ENCODE data around the gene CNTN5. TPM values are rescaled to one million over a fixed set of nuclear protein-coding genes. Genes with fewer than 3 reads are reported as not detected.

Gene CNTN5
- total RNA-seq, 1 experiment from 2014 or later = not detected

GRCh38 chr11:99192716-99193115 lies 172.0 kb downstream of the CNTN5 start:
- no peak overlapping the region for H3K9ac ChIP-seq (ENCODE audit: extremely low read depth, insufficient read length, low read length)
- H3T11ph ChIP-seq (ENCODE audit: low read length) = no peak overlapping the region
- no peak for TF ChIP-seq CTCF (conservative IDR thresholded peaks at IDR 0.05)
- no peak overlapping the region for H2BK20ac ChIP-seq (ENCODE audit: low read depth, low read length, poor library complexity, severe bottlenecking)
- peaks cover 2% of the 10 kb centered on the region for H3K4me1 ChIP-seq (ENCODE audit: insufficient read depth, low read length)
- DNase-seq = no peak
- no peak overlapping the region for H3K56ac ChIP-seq (ENCODE audit: insufficient read length, low read depth, low read length)
- H4K20me1 ChIP-seq (ENCODE audit: control insufficient read depth, insufficient read depth, insufficient read length) = no peaks in the 10 kb centered on the region
- no peak overlapping the region for H4K91ac ChIP-seq (ENCODE audit: insufficient read length, low read depth, low read length)
- WGBS (ENCODE audit: extremely low coverage, insufficient read length, low lambda C conversion rate) = no CpG with 5 or more reads among the region's 1 CpG
- no peak overlapping the region for H3K18ac ChIP-seq (ENCODE audit: insufficient read length, low read depth, low read length)
- H3K27me3 Mint-ChIP-seq (ENCODE audit: low read depth) = no peaks in the 10 kb centered on the region
- no peak overlapping the region for H2BK12ac ChIP-seq (ENCODE audit: insufficient read length, low read depth, low read length)
- H2BK5ac ChIP-seq (ENCODE audit: insufficient read length, low read length) = no peak overlapping the region
- no peak overlapping the region for H2AK5ac ChIP-seq (ENCODE audit: insufficient read length, low read length)
- no peaks in the 10 kb centered on the region for H3K36me3 Mint-ChIP-seq (ENCODE audit: insufficient read depth in 1 of 3, low read depth in 3 of 3)
- no peaks in the 10 kb centered on the region for H3K9me3 Mint-ChIP-seq
- no peaks in the 10 kb centered on the region for H3K79me2 ChIP-seq (ENCODE audit: insufficient read depth, low read length)
- H3K4ac ChIP-seq (ENCODE audit: low read depth, low read length) = no peak overlapping the region
- peaks cover 15 to 23% of the 10 kb centered on the region in 2 experiments for H3K4me1 Mint-ChIP-seq
- H2BK120ac ChIP-seq (ENCODE audit: low read depth, low read length, poor library complexity, severe bottlenecking) = no peak overlapping the region
- no peak overlapping the region for H4K8ac ChIP-seq (replicated peaks; ENCODE audit: insufficient read length, low read depth, low read length)
- no peaks in the 10 kb centered on the region for H3K79me1 ChIP-seq (ENCODE audit: insufficient read depth, low read depth, low read length, poor library complexity, severe bottlenecking)
- H3K14ac ChIP-seq (ENCODE audit: insufficient read depth, low read length) = no peak overlapping the region
- no peak overlapping the region for H3K4me2 ChIP-seq (ENCODE audit: insufficient read depth, insufficient read length, low read length)
- no peak overlapping the region for H3K27ac ChIP-seq (ENCODE audit: insufficient read length, low read depth, low read length)
- H3K23ac ChIP-seq (ENCODE audit: insufficient read length, low read depth, low read length) = no peak overlapping the region
- no peak overlapping the region for H3K27ac Mint-ChIP-seq
- H3K4me3 Mint-ChIP-seq = no peak overlapping the region
- H3K27me3 ChIP-seq (ENCODE audit: insufficient read depth, low read length) = no peaks in the 10 kb centered on the region
- no peak overlapping the region for H2AFZ ChIP-seq (ENCODE audit: low read length)
- no peak overlapping the region for H4K5ac ChIP-seq (ENCODE audit: insufficient read length, low read depth, low read length)
- no peaks in the 10 kb centered on the region for H3K9me3 ChIP-seq (ENCODE audit: control insufficient read depth, low read depth, low read length)
- no peaks in the 10 kb centered on the region for H3K23me2 ChIP-seq (ENCODE audit: insufficient read length, low read depth, low read length, poor library complexity, severe bottlenecking)
- no peak overlapping the region for H2BK15ac ChIP-seq (ENCODE audit: low read depth, low read length)
